Measurements from ENCODE around the gene USP37.

USP37 gene

GRCh38 chr2:218605432-218605831 is 37.3 kb upstream of the USP37 start:
- H3K4me3 ChIP-seq (replicated peaks; ENCODE audit: insufficient read depth, low read length): no peak overlapping the region
- DNase-seq (ENCODE audit: low read depth in 1 of 2, low spot score in 1 of 2): no peak
- H3K27ac ChIP-seq (replicated peaks): no peak overlapping the region
- H3K27me3 ChIP-seq (ENCODE audit: insufficient read depth, poor library complexity, severe bottlenecking): no peaks in the 10 kb centered on the region
- TF ChIP-seq POLR2AphosphoS5 (IDR thresholded peaks at IDR 0.05; ENCODE audit: low read depth) (no peak), SPI1 (IDR thresholded peaks at IDR 0.05; ENCODE audit: borderline replicate concordance, low read depth) (no peak), GABPA (IDR thresholded peaks at IDR 0.05; ENCODE audit: low read depth) (no peak), REST (IDR thresholded peaks at IDR 0.05; ENCODE audit: insufficient replicate concordance, low read depth) (no peak), CTCF (IDR thresholded peaks at IDR 0.05; ENCODE audit: insufficient read depth, low read length) (no peak)

GRCh38 chr2:218585541-218585940 is 17.4 kb upstream of the USP37 start:
- H3K27ac ChIP-seq (replicated peaks): no peak overlapping the region
- DNase-seq (ENCODE audit: low read depth in 1 of 2, low spot score in 1 of 2): no peak
- H3K27me3 ChIP-seq (ENCODE audit: insufficient read depth, poor library complexity, severe bottlenecking): no peaks in the 10 kb centered on the region
- TF ChIP-seq GABPA (IDR thresholded peaks at IDR 0.05; ENCODE audit: low read depth) (no peak), REST (IDR thresholded peaks at IDR 0.05; ENCODE audit: insufficient replicate concordance, low read depth) (no peak)
- H3K4me3 ChIP-seq (replicated peaks; ENCODE audit: insufficient read depth, low read length): no peak overlapping the region

GRCh38 chr2:218583983-218584850 is 16.1 kb upstream of the USP37 start:
- no peaks in the 10 kb centered on the region for H3K27me3 ChIP-seq (ENCODE audit: insufficient read depth, poor library complexity, severe bottlenecking)
- no peak overlapping the region for H3K4me3 ChIP-seq (replicated peaks; ENCODE audit: insufficient read depth, low read length)
- DNase-seq (ENCODE audit: low read depth in 1 of 2, low spot score in 1 of 2): no peak
- TF ChIP-seq REST (IDR thresholded peaks at IDR 0.05; ENCODE audit: insufficient replicate concordance, low read depth): no peak
- TF ChIP-seq SPI1 (IDR thresholded peaks at IDR 0.05; ENCODE audit: borderline replicate concordance, low read depth): no peak
- no peak for TF ChIP-seq CTCF (IDR thresholded peaks at IDR 0.05; ENCODE audit: insufficient read depth, low read length)
- no peak for TF ChIP-seq GABPA (IDR thresholded peaks at IDR 0.05; ENCODE audit: low read depth)
- no peak for TF ChIP-seq POLR2AphosphoS5 (IDR thresholded peaks at IDR 0.05; ENCODE audit: low read depth)
- H3K27ac ChIP-seq (replicated peaks): no peak overlapping the region

Data from HL-60 (cell line).